ENCODE measurements around the gene MTR.

- TF ChIP-seq CTCF (IDR thresholded peaks at IDR 0.05; ENCODE audit: insufficient read depth, low read length, poor library complexity, severe bottlenecking): no peak
- no peak for TF ChIP-seq EZH2phosphoT487 (conservative IDR thresholded peaks at IDR 0.05; ENCODE audit: low read length)
These were observed 14.1 kb downstream of the MTR start for GRCh38 chr1:236809148-236809547.

All from SU-DHL-6 (cell line).